Measurements from ENCODE around the gene FILIP1L.

The FILIP1L gene

GRCh38 chr3:99836681-99837080 lies 277.6 kb downstream of the FILIP1L start:
- TF ChIP-seq CTCF (IDR thresholded peaks at IDR 0.05; ENCODE audit: low read depth, low read length): no peak
- H3K4me3 ChIP-seq (ENCODE audit: low read depth, low read length): no peak overlapping the region

DNA sequence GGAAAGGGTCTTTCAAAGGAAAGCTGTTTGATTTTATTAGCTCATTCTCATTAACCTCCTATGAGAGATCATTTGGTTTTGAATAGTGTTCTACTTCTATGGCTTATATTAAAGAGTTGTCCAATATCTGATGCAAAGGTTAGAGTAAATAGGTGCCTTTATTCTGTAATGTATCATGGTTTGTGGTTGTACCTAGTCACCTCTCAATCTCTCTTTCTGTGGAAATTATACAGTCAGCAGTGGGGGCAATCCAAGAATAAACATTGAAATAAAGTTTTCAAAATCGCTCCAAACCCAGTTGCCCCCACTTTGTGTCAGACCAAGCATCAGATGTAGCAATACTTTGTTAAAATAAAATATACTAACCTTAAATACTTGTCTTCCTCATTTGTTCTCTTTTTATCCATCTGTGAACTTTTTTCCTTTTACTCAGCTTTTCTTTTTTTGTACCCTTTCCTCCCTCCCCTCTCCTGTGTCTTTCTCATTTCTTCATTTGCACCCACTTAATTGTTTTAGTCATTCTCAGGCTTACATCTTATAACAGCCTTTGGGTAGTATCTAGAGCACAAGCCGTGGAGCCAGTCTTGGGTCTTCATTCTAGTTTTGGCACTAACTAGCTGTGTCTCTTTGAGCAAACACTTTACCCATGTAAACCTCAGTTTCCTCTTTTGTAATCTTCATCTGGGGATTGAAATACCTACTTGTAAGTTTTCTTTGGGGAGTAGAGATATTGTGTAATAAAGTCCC lies 279.9 kb downstream of the FILIP1L start:
- no peak overlapping the region for H3K4me3 ChIP-seq (ENCODE audit: low read depth, low read length)
- no peak for TF ChIP-seq CTCF (IDR thresholded peaks at IDR 0.05; ENCODE audit: low read depth, low read length)

GRCh38 chr3:99833617-99834205 lies 280.6 kb downstream of the FILIP1L start:
- no peak for TF ChIP-seq CTCF (IDR thresholded peaks at IDR 0.05; ENCODE audit: low read depth, low read length)
- H3K4me3 ChIP-seq (ENCODE audit: low read depth, low read length): no peak overlapping the region

GRCh38 chr3:99829844-99830243 lies 284.5 kb downstream of the FILIP1L start:
- H3K4me3 ChIP-seq (ENCODE audit: low read depth, low read length): no peak overlapping the region
- TF ChIP-seq CTCF (IDR thresholded peaks at IDR 0.05; ENCODE audit: low read depth, low read length): no peak

DNA sequence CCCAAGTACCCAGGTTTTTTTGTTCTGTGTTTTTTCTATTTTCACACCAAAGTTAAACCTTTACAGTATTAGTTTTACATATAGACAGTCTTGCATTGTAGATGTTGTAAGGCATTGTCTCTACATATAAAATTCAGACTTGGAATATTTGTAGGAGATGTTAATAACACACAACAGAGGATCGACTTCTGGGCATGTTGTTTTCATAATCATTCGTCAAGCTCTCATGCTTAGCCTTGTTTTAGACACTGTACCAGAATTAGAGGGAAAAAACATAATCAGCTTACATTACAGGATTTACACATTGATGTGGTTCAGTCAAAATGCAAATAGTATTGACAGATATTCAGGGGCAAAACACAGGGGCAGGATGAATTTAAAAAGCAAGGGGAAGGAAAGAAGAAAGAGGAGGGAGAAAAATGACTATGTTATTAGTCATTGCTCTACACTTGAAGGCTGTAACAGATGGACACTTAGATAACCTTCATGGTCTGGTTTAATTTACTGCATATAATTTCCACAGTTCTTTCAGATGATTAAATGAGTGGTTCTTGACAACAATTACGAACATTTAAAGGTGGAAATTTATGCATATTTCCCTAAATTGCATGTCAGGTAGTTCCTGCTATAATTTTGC lies 289.2 kb downstream of the FILIP1L start:
- TF ChIP-seq CTCF (IDR thresholded peaks at IDR 0.05; ENCODE audit: low read depth, low read length): no peak
- no peak overlapping the region for H3K4me3 ChIP-seq (ENCODE audit: low read depth, low read length)

DNA sequence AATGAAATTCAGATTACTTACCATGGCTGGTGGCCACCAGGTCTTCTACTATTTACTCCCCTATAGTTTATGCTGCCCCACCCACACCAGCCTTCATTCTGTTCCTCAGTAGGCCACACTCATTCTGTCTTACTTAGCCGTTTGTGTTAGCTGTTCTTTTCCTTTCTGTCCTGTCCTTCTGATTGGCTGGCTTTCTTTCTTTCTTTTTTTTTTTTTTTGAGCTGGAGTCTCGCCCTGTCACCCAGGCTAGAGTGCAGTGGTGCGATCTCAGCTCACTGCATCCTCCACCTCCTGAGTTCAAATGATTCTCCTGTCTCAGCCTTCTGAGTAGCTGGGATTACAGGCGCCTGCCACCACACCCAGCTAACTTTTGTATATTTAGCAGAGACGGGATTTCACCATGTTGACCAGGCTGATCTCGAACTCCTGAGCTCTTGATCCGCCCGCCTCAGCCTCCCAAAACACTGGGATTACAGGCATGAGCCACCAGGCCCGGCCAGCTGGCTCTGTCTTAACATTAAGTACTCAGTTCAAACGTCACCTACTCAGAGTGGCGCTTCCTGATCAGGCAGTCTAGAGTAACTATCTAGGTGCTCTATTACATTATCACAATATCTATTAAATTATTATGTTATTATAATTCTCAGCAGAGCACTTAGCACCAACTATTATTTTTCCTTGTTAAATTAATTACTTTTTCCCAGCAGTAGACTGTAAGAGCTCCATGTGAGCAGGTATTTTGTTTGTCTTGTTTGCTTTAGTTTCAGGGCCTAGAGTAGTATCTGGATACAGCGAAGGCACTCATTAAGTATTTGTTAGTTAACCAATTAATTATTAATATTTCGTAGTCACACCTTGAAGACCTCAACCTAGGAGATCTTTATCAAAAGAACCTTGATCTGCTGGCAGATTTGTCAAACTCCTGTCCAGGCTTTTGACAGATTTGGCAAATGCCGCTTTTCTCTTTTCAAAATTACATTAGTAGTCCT lies 290.3 kb downstream of the FILIP1L start:
- H3K4me3 ChIP-seq (ENCODE audit: low read depth, low read length): no peak overlapping the region
- no peak for TF ChIP-seq CTCF (IDR thresholded peaks at IDR 0.05; ENCODE audit: low read depth, low read length)

All from WI38 (cell line).